ENCODE results near the gene MBD1.
"Not testable (repeated sequence)": the region's sequence is repeated elsewhere in the genome, so short reads cannot be mapped to it uniquely, and the experiment has no call there.

Gene MBD1

GRCh38 chr18:50281295-50281971 is at the start of gene MBD1:
MBD1 (minus strand) TSS chr18:50281523; CDS start chr18:50279992, 1,531 bp downstream.
- DNase-seq (ENCODE audit: low spot score) = peak; percentile 100

DNA sequence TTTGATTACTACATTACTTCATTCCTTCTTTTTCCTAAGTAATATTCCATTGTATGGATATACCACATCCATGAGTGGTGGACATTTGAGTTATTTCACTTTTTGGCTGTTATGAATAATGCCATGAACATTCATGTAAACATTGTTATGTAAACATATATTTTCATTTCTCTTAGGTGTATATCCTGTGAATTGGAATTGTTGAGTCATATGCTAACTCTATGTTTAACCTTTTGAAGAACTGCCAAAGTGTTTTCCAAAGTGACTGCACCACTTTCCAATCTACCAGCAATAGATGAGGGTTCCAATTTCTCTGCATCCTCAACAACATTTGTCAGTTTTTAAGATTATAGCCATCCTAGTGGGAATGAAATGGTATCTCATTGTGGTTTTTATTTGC is 48.9 kb upstream of the MBD1 start:
- DNase-seq (ENCODE audit: low spot score) = no peak

GRCh38 chr18:50327983-50328382 is 46.7 kb upstream of the MBD1 start:
- DNase-seq (ENCODE audit: low spot score) = no peak

GRCh38 chr18:50320719-50321118 is 39.4 kb upstream of the MBD1 start:
- no peak for DNase-seq (ENCODE audit: low spot score)

GRCh38 chr18:50315100-50315871 is 34.0 kb upstream of the MBD1 start:
- DNase-seq (ENCODE audit: low spot score) = no peak

DNA sequence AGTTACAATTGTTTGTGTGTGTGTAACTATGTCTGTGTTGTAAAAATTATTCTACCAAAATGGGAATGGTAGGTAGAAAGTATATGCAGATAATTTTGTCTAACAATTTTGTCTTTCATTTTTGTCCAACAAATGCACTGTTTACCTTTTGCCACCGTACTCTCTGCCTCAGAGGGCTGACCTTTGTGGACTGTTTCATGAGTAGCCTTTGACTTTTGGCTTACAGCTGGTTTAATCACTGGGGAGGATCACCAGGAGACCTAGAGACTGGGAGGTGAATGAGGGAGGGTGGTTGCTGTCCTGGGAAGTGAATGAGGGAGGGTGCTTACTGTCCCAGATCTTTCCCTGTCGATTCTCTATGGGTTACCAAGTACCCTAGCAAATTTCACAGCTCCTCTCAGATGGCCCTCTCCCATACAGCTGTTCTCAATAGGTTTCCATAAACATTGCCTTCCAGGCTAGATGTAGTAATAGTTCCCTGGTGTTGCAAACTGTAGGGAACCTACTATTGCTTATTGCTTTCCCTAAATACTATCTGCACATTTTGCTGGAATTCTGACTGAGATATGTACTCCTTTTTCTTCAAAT is 32.6 kb upstream of the MBD1 start:
- no peak for DNase-seq (ENCODE audit: low spot score)

DNA sequence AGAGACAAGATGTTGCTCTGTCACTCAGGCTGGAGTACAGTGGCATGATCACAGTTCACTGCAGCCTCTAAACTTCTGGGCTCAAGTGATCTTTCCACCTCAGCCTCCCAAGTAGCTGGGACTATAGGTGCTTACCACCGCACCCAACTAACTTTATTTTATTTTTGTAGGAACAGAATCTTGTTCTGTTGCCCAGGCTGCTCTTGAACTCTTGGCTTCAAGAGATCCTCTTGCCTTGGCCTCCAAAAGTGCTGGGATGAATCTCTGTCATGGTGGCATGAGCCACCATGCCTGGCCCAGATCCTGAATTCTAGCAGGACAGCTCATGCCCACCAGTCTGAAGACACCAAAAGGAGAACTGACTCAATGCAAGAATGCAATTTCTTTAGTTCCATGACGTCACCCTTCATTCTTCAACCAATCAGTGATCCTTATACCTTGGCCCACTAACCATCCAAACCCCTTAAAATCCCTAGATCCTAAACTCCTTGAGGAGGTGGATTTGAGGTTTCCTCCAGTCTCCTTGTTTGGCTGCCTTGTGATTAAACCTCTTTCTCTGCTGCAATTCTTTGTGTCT is 31.8 kb upstream of the MBD1 start:
- DNase-seq (ENCODE audit: low spot score) = no peak

GRCh38 chr18:50312296-50313030 is 31.1 kb upstream of the MBD1 start:
- DNase-seq (ENCODE audit: low spot score) = no peak

DNA sequence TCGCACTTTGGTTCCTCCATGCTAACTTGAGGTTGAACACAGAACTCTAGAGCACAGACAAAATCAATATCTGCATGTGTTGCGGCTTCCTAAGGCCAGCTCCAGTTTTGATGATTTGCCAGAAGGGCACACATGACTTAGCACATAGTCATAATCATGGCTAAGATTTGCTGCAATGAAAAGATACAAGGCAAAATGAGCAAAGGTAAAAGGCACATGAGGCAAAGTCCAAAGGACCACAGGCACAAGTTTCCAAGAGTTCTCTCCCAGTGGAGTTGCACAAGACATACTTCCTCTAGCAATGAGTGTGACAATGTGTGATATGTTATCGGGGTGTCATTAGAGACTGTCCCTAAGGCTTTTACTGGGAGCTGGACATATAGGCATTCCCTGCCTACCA is 30.3 kb upstream of the MBD1 start:
- no peak for DNase-seq (ENCODE audit: low spot score)

DNA sequence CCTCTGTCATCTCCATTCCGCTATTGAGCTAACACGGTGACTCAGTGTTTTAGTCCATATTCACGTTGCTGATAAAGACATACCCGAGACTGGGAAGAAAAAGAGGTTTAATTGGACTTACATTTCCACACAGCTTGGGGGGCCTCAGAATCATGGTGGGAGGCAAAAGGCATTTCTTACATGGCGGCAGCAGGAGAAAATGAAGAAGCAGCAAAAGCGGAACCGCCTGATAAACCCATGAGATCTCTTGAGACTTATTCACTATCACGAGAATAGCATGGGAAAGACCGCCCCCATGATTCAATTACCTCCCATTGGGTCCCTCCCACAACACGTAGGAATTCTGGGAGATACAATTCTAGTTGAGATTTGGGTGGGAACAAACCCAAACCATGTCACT is 28.8 kb upstream of the MBD1 start:
- no peak for DNase-seq (ENCODE audit: low spot score)

DNA sequence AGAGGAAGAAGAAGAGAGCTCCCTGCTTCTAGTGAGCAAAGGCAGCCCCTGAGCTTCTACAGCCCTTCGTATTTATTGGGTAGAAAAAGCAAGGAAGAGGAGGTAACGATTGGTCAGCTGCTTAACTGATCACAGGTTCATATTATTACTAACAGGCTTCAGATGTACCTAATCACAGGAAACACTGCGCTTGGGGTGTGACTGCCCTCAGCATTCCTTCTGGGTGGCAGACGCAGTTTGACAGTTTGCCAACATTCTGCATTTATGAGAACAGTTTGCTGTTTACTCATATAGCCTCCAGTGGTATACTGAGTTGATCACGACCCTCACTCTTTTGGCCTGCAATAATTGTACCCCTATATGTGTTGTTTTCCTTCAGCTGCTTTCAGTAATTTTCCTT is 27.5 kb upstream of the MBD1 start:
- not testable (repeated sequence) for DNase-seq (ENCODE audit: low spot score)

DNA sequence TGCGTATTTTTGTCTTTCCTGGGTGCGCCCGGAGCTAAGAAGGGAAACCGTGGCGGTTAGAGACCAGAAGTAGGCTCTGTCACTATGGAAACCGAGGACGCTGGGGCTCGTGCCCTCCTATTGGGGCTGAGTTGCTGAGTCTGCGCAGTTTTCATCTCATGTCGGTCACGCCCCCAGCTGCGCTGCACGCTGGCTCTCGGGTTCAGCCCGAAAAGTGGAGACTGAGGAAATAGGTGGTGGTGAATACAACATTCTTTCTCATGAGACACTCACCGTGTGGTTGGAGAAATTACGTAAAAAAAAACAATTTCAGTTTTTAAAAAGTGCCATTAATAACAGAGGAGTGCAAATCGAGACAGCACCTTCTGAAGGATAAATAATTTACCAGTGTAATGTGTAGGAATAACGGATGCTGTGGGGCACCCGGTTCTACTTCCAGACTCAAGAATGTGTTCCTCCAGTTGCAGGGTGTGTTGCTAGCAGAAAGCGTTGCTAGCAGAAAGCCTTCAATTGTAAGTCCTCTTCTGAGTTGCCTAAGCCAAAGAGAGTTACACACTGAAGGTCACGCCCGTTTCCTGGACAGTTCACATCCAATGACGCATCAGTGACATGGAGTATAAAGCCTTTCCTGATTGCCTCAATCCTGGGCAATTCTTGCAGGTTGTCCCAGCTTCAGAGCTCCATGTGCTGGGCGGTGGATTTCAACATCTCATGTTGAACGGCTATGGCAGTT is 26.6 kb upstream of the MBD1 start:
- peak; percentile 99 for DNase-seq (ENCODE audit: low spot score)

GRCh38 chr18:50307400-50307737 is 26.0 kb upstream of the MBD1 start:
- DNase-seq (ENCODE audit: low spot score) = no peak

DNA sequence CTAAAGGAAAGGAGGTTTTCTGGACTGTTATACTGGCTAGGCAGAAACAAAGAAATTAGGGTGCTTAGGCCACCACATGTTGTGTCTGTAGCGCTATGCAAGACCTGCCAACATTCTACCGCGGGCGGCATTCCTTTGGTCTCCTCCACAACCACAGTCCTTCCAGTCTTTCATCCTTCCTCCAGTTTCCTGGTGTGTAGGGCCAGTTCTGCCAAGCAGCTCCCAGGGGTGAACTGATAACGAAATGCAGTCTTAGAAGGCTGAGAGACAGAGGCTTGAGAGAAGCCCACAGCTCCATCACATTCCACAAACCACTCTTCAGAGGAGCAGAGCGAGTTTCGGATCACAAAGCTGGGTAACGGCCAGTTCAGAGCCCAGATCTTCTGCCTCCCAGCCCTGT is 25.6 kb upstream of the MBD1 start:
- peak; percentile 25 for DNase-seq (ENCODE audit: low spot score)

DNA sequence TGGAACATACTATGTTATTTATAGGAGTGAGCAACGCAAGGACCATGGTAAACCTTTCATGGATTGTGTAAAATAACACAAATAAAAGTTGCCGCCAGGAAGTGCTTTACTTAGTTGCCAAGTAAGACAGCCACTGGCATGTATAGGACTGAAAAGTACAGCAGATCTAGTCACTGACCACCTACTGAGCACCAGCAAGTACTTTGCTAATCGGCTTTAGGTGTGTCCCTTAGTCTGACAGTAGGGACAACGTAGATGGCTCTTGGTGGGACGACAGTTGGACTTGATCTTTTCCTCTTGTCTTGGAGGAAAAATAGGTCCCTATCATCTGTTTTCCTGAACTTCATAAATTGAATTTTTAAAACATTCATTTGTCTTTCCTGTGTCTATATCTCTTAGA is 19.8 kb upstream of the MBD1 start:
- no peak for DNase-seq (ENCODE audit: low spot score)

DNA sequence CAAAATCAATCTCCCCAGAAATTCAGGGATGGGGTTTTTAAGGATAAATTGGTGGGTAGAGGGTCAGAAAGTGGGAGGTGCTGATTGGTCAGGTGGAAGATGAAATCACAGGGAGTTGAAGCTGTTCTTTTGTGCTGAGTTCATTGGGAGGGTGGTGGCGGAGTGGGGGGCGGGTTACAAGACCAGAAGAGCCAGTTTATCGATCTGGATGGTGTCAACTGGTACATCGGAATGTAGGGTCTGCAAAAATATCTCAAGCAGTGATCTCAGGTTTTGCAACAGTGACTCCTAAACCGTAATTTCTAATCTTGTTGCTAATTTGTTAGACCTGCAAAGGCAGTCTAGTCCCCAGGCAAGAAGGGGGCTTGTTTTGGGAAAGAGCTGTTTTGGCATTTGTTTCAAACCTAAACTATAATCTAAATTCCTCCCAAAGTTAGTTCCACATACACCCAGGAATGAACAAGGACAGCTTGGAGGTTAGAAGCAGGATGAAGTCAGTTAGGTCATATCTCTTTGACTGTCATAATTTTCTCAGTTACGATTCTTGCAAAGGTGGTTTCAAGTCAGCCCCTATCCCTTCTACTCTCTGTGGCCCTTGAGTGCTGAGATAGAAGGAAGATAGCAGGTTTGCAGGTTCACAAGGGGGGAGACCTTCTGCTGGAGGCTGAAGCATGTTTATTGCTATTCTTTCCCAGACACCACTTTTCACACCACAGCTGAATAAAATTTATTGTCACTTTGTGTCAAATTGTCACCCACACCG is 18.5 kb upstream of the MBD1 start:
- DNase-seq (ENCODE audit: low spot score) = no peak

GRCh38 chr18:50298443-50299284 is 17.3 kb upstream of the MBD1 start:
- no peak for DNase-seq (ENCODE audit: low spot score)

DNA sequence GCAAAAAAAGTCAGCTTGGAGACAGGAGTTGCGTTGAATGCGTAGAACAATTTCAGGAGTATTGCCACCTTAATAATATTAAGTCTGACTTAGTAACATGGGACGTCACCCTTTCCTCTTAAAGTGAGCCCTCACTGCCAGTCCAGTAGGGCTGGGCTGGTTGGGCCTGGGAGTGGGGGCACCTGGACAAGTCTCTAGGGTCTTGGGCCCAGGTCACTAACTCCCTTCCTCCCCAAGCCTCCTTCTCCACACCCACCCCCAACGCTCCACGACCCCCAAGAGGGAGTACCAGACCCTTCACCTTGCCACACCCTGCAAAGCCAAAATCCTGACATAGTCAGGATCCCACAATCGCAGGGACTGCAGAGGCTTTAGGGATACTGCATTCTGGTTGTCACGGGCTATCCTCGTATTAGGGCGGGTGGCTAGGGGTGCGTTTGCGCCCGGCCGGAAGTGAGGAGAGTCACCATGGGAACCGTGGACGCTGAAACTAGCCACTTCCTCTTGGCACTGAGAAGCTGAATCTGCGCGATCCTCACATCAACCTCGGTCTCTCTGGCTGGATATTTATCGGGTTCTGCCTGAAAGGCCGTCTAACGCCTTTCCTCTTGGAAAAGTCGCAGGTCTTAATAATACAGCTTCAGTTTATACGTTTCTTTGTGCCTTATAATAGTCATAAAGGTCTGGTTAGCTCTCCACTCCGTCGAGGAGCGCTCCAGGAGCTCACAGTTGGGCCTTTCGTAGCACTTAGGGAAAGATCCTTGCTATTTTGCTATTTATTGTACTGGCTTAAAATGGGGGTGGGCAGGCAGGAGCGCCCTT is 16.5 kb upstream of the MBD1 start:
- DNase-seq (ENCODE audit: low spot score) = peak; percentile 78

GRCh38 chr18:50293039-50293438 is 11.7 kb upstream of the MBD1 start:
- no peak for DNase-seq (ENCODE audit: low spot score)
